Lower lobe of right lung (tissue), 2 donors: ENCODE measurements around the gene GALNT5. TPM values are rescaled to one million over a fixed set of nuclear protein-coding genes. Genes with fewer than 3 reads are reported as not detected.

Experiments
- ATAC-seq, 2 donors: fragments of 200-7000 bp; cut with Tn5 transposase; one replicate each; pipeline ENCODE4 v1.9.1; 2020 to 2022; ENCODE audit warnings: mild to moderate bottlenecking in 2 of 2, moderate library complexity in 2 of 2
- DNase-seq: peaks from one replicate; pipeline ENCODE4 v3.0.0-alpha.2; 2020
- H3K27ac ChIP-seq: fragments of 200-600 bp; one replicate; pipeline ENCODE4 v1.8.0; 2022
- H3K27me3 ChIP-seq: fragments of 200-600 bp; one replicate; pipeline ENCODE4 v1.8.0; 2022; ENCODE audit warnings: low read depth
- H3K36me3 ChIP-seq: fragments of 200-600 bp; one replicate; pipeline ENCODE4 v1.8.0; 2022; ENCODE audit warnings: mild to moderate bottlenecking
- H3K4me1 ChIP-seq: fragments of 200-600 bp; one replicate; pipeline ENCODE4 v1.8.0; 2022
- H3K4me3 ChIP-seq: fragments of 200-600 bp; one replicate; pipeline ENCODE4 v1.8.0; 2022; ENCODE audit warnings: mild to moderate bottlenecking
- H3K9me3 ChIP-seq: fragments of 200-600 bp; one replicate; pipeline ENCODE4 v1.8.0; 2022
- intact Hi-C: fragments of 100-400 bp; cut with DNase I; formaldehyde crosslinking; loops from one replicate; pipeline ENCODE4 v1.11.0; 2022
- total RNA-seq: library from RNA; stranded (reverse); fragmentation: NEBNext Ultra II Directional; extraction: Animal tissue kit (Norgen Biotek cat#: 25700); gene quantifications from one replicate; pipeline ENCODE4 v1.2.1, GENCODE V29; 2021
- TF ChIP-seq, protein P1 (sequence below): fragments of 200-600 bp; IDR thresholded peaks from one replicate; pipeline ENCODE4 v1.8.0; 2022; ENCODE audit warnings: antibody characterized with exemption, mild to moderate bottlenecking
- donor health status: DM: no; HTN: yes; CAD: no; lungs with severe emphysema.

The GALNT5 gene
- total RNA-seq, 1 donor from 2014 or later = 33.9 TPM

DNA sequence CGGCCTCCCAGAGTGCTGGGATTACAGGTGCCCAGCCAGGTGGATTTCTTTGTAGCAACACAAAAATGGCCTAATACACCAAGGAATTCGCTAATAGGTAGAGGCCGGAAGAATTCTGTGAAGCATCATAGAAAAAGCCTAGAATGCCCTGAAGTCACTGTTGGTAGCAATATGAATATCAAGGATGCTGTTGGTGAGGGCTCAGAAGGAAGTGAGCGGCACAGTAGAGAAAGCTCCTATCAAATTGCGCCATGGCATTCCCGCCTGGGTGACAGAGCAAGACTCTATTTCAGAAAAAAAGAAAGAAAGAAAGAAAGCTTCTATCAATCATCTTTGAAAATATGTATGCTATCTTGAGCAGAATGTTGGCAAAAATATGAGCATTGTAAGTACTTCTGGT lies 23.8 kb downstream of the GALNT5 start:
- intact Hi-C loops = no loop called here
- H3K27ac ChIP-seq = no peak overlapping the region
- no peaks in the 10 kb centered on the region for H3K4me1 ChIP-seq
- ATAC-seq = no peak
- no peaks in the 10 kb centered on the region for H3K27me3 ChIP-seq
- no peaks in the 10 kb centered on the region for H3K9me3 ChIP-seq
- TF ChIP-seq, protein P1, sequence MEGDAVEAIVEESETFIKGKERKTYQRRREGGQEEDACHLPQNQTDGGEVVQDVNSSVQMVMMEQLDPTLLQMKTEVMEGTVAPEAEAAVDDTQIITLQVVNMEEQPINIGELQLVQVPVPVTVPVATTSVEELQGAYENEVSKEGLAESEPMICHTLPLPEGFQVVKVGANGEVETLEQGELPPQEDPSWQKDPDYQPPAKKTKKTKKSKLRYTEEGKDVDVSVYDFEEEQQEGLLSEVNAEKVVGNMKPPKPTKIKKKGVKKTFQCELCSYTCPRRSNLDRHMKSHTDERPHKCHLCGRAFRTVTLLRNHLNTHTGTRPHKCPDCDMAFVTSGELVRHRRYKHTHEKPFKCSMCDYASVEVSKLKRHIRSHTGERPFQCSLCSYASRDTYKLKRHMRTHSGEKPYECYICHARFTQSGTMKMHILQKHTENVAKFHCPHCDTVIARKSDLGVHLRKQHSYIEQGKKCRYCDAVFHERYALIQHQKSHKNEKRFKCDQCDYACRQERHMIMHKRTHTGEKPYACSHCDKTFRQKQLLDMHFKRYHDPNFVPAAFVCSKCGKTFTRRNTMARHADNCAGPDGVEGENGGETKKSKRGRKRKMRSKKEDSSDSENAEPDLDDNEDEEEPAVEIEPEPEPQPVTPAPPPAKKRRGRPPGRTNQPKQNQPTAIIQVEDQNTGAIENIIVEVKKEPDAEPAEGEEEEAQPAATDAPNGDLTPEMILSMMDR = no peak
- no peak overlapping the region for H3K4me3 ChIP-seq
- DNase-seq = no peak
- no peaks in the 10 kb centered on the region for H3K36me3 ChIP-seq

DNA sequence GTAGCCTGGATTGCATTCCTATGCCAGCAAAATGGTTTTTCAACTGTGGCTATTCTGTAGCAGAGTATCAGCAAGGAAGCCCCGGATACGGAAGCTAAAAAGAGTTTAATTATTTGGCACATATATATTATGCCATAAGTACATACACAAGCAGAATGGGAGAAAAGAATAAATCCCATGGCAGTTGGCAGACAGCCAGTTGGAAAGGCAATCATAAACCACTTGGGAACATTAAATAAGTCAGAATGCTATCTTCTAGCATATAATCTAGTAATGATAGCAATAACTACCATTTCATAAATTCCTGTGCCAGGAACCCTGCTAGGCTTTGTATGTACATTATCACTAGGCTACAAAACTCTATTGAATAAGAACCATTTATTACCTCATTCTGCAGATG lies 26.0 kb downstream of the GALNT5 start:
- Histone ChIP-seq H3K9me3 (no peaks in the 10 kb centered on the region), H3K4me3 (no peak overlapping the region), H3K4me1 (no peaks in the 10 kb centered on the region), H3K27me3 (no peaks in the 10 kb centered on the region), H3K36me3 (no peaks in the 10 kb centered on the region), H3K27ac (no peak overlapping the region)
- TF ChIP-seq, protein P1 = no peak
- no peak for DNase-seq
- intact Hi-C loops = no loop called here
- ATAC-seq = no peak

DNA sequence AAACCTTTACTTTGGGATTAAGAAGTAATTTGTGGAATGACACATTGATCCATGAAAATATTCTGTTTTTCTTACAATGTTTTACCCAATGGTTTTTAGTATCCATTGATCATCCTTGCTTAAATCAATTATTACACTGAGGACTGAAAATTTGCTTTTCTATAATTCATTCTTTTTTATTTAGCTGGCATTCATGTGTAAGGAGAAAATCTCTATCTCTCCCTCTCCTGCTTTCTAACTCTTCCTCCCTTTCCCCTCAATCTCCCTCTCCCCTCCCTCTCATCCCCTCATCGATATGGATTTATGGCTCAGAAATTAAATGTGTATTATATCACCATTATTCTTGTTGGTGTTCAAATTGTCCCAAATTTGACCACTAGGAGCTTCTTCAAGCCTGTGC lies 29.7 kb downstream of the GALNT5 start:
- DNase-seq (no peak), ATAC-seq (no peak)
- intact Hi-C loops = no loop called here

DNA sequence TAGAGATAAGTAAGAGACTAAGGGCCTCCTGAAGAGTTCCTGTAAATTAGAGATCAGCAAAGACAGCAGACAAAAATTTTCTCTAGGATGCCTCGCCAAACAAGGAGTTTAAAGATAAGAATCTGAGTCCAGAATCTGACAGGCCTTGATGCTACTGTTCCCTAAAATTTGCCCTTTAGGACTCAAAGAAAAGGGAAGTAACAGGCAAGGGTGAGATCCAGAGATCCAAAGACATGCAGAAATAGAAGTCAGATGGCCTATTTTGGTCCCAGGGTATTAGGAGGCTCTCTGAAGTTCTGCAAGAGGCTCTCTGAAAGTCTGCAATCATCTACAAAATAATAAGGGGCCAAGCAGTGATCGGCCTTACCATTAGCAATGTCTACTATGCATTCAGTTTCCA lies 33.0 kb downstream of the GALNT5 start:
- DNase-seq (no peak), ATAC-seq (no peak)
- H3K36me3 ChIP-seq = no peaks in the 10 kb centered on the region
- H3K27me3 ChIP-seq = no peaks in the 10 kb centered on the region
- peaks cover 5% of the 10 kb centered on the region for H3K4me1 ChIP-seq
- intact Hi-C loops = no loop called here
- no peaks in the 10 kb centered on the region for H3K9me3 ChIP-seq
- no peak overlapping the region for H3K4me3 ChIP-seq
- H3K27ac ChIP-seq = no peak overlapping the region
- TF ChIP-seq, protein P1 = no peak

More for the DNA sequence above, 29.7 kb downstream of the GALNT5 start:
- Histone ChIP-seq H3K9me3 (no peaks in the 10 kb centered on the region), H3K36me3 (no peaks in the 10 kb centered on the region), H3K4me1 (no peaks in the 10 kb centered on the region), H3K4me3 (no peak overlapping the region), H3K27ac (no peak overlapping the region), H3K27me3 (no peaks in the 10 kb centered on the region)
- TF ChIP-seq, protein P1 = no peak

DNA sequence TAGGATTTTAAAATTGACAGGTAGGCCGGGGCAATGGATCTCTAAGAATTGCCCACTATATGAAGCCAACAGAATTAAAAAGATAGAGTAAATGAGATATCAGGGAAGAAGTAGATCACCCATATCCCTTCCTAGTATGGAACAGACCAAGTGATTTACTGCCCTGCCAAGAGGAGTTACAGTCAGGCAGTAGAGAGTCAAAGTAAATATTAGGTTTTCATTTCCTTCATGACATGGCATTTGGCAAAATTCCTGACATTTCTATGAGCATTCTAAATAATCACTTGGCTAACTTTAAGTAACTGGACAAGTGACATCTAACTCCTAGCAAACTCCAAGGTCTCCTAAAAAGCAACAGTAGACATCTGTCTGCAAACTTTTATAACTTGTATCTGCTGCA lies 33.5 kb downstream of the GALNT5 start:
- Histone ChIP-seq H3K4me3 (no peak overlapping the region), H3K27ac (no peak overlapping the region), H3K9me3 (no peaks in the 10 kb centered on the region), H3K36me3 (no peaks in the 10 kb centered on the region), H3K4me1 (peaks cover 5% of the 10 kb centered on the region), H3K27me3 (no peaks in the 10 kb centered on the region)
- intact Hi-C loops = no loop called here
- TF ChIP-seq, protein P1 = no peak
- DNase-seq (no peak), ATAC-seq (peak; percentile 49 to 78)

DNA sequence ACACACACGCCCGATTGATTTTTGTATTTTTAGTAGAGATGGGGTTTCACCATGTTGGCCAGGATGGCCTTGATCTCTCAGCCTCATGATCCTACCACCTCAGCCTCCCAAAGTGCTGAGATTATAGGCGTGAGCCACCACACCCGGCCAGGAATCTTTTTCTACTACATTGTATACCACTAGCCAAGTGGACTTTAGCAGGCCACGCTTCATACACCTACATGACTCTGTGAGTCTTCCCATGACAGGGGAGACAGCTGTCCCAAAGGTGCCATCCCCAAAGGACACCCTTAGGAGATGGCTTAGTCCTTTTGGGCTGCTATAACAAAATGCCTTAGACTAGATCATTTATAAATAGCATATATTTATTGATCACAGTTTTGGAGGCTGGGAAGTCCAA lies 35.3 kb downstream of the GALNT5 start:
- intact Hi-C loops = no loop called here
- no peak overlapping the region for H3K4me3 ChIP-seq
- H3K27ac ChIP-seq = no peak overlapping the region
- no peaks in the 10 kb centered on the region for H3K9me3 ChIP-seq
- H3K27me3 ChIP-seq = no peaks in the 10 kb centered on the region
- TF ChIP-seq, protein P1 = no peak
- ATAC-seq (no peak), DNase-seq (no peak)
- H3K4me1 ChIP-seq = peaks cover 5% of the 10 kb centered on the region
- H3K36me3 ChIP-seq = no peaks in the 10 kb centered on the region
